RWPE1 (cell line): ENCODE results near the gene ELAVL3.

Experiments used
- CTCF ChIA-PET: fragments of 350-600 bp; sonication (Branson Sonifier 250); formaldehyde crosslinking; extraction: SDS; loops from one replicate; lab custom pipeline; 2021; lab: Yijun Ruan, JAX
- POLR2A ChIA-PET: fragments of 400-600 bp; formaldehyde crosslinking; extraction: SDS; loops from one replicate; lab custom pipeline; 2020; ENCODE audit warnings: antibody characterized with exemption; ENCODE audit not compliant: low non-redundant PET; lab: Yijun Ruan, JAX
- DNase-seq: peaks from one replicate; pipeline ENCODE4 v3.0.0; 2012; ENCODE audit warnings: low spot score
- H3K27ac ChIP-seq: fragments of 450-650 bp; 2 replicates; pipeline ENCODE4 v1.5.1; 2017
- TF ChIP-seq, protein P1 (sequence below): fragments of 450-650 bp; conservative IDR thresholded peaks from 2 replicates; pipeline ENCODE4 v1.5.1; 2017; ENCODE audit warnings: low read depth, mild to moderate bottlenecking

ELAVL3 gene

GRCh38 chr19:11426656-11427055, 54.2 kb downstream of the ELAVL3 start:
- ChIA-PET CTCF (no interaction called here), POLR2A (no interaction called here)
- TF ChIP-seq, protein P1, sequence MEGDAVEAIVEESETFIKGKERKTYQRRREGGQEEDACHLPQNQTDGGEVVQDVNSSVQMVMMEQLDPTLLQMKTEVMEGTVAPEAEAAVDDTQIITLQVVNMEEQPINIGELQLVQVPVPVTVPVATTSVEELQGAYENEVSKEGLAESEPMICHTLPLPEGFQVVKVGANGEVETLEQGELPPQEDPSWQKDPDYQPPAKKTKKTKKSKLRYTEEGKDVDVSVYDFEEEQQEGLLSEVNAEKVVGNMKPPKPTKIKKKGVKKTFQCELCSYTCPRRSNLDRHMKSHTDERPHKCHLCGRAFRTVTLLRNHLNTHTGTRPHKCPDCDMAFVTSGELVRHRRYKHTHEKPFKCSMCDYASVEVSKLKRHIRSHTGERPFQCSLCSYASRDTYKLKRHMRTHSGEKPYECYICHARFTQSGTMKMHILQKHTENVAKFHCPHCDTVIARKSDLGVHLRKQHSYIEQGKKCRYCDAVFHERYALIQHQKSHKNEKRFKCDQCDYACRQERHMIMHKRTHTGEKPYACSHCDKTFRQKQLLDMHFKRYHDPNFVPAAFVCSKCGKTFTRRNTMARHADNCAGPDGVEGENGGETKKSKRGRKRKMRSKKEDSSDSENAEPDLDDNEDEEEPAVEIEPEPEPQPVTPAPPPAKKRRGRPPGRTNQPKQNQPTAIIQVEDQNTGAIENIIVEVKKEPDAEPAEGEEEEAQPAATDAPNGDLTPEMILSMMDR: no peak
- DNase-seq: no peak
- H3K27ac ChIP-seq: no peak overlapping the region

- ChIA-PET POLR2A (no interaction called here), CTCF (no interaction called here)
- TF ChIP-seq, protein P1: no peak
- no peak for DNase-seq
- H3K27ac ChIP-seq: no peak overlapping the region
Observed at GRCh38 chr19:11425719-11426457, 55.0 kb downstream of the ELAVL3 start.

DNA sequence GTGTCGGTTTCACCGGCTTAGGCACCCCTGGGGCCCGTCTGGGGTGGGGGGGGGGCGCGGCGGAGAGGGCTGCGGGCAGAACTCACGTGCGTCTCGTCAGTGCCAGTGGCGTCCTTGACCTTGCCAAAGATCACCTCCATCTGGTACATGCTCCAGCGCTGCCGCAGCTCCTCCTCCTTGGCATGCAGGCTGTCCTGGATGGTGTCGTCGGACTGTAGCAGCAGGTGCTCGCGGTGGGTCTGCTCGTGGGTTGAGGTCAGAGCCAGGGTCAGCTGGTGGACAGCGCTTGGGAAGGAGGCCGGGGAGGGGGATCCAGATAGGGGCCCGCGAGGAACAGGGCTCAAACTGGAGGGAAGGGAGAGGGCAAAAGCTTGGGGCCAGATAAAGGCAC, 57.1 kb downstream of the ELAVL3 start:
- TF ChIP-seq, protein P1: no peak
- POLR2A ChIA-PET: interaction anchor here (0.5 kb wide), 1 partner anchor 15 kb away, joined by 5 read pairs; no protein-coding TSS in a partner anchor

DNA sequence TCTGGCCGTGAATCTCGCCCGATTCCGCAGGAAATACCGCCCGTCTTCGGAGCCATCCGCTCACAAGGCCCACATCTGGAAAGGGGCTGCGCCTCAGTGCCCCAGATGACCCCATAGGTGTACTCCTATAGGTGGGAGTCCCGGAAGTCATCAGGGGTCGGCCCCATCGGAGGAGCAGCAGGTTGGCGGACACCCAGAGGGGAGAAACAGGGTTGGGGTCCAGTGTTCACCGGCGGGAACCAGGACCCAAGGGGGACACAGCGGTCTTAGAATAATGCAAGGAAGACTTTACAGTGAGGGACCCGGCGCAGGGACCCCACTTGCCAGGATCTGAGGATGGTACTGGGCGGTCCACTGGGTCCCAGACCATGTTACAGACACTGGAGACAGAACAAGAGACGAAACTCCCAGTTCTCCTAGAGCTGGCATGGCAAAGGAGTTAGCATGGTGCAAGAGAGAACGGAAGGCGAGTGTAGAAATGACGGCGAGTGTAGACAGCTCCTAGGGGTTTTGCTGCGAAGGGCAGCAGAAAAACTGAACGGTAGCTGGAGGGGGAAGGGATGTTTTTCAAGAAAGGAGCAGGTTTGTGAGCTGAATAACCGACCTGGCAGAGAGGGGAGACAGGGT, 57.6 kb downstream of the ELAVL3 start:
- H3K27ac ChIP-seq: no peak overlapping the region
- DNase-seq: no peak
- TF ChIP-seq, protein P1: no peak
- ChIA-PET CTCF (interaction anchor here (0.7 to 2.1 kb wide), 3 partner anchors 12 to 54 kb away, joined by 3 to 12 read pairs (median 4); partner anchors contain the start of gene ODAD3), POLR2A (interaction anchor here (0.5 kb wide), 1 partner anchor 14 kb away, joined by 5 read pairs; no protein-coding TSS in a partner anchor)

More for the DNA sequence above, 57.1 kb downstream of the ELAVL3 start:
- H3K27ac ChIP-seq: no peak overlapping the region
- no peak for DNase-seq
- CTCF ChIA-PET: interaction anchor here (0.7 to 2.1 kb wide), 2 partner anchors 11 to 53 kb away, joined by 4 to 12 read pairs; partner anchors contain the start of gene ODAD3

DNA sequence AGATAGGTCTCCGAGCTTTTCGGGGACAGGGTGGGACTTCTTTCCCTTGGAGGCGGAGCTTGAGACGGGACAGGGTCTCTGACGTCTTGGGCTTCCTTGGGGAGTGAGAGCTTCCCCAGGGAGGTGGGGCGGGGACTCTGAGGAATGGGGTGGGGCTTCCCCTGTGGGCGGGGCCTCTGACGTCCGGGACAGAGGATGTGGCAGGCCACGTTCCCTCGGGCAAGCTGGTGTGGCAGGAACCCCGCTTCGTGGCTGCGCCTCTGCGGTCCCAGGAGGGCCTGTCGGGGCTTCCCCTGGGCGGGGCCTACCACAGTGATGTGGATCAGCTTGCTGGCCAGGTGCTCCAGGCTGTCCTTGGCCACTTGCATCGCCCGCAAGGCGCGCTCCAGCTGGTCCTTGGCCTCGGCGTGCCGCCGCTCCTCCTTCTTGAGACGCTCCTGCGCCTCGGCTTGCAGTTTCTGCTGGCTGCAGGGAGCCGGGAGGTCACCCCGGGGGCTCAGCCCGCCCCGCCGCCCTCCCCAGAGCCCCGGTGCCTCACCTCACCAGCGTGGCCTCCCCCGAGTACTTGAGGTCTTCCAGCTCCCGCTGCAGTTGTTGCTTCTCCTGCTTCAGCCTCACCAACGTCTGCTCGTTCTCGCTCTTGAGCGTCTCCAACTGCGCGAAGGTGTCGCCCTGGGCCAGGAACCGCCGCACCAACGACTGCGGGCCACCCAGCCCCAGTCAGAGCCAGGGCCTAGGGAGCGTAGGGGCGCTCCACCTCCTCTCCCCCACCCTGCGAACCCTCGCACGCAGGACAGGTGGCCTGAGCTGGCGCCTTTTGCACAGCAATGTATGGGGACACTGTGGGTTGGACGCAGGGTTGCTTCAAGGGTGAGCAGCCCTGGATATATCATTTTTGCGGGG, 58.4 kb downstream of the ELAVL3 start:
- H3K27ac ChIP-seq: peak overlapping the region; percentile 70
- CTCF ChIA-PET: interaction anchor here (0.8 to 2.1 kb wide), 5 partner anchors 12 to 47 kb away, joined by 3 to 12 read pairs (median 3); partner anchors contain the start of gene ODAD3
- TF ChIP-seq, protein P1: no peak
- DNase-seq: peak; percentile 94
- POLR2A ChIA-PET: interaction anchor here (0.6 to 1.0 kb wide), 2 partner anchors 41 to 99 kb away, joined by 4 to 5 read pairs; no protein-coding TSS in a partner anchor
